DND-41 (cell line): ENCODE measurements around the gene QRICH1.

Experiments
- EZH2 ChIP-seq: IDR thresholded peaks from 3 replicates; pipeline ENCODE4 v1.6.1; 2012; ENCODE audit warnings: borderline replicate concordance, low read depth, mild to moderate bottlenecking, moderate library complexity, low read length, inconsistent platforms; ENCODE audit not compliant: severe bottlenecking
- TF ChIP-seq, protein P1 (sequence below): IDR thresholded peaks from 2 replicates; pipeline ENCODE4 v1.5.1; 2012; ENCODE audit warnings: borderline replicate concordance, low read length, moderate library complexity, mild to moderate bottlenecking; ENCODE audit not compliant: poor library complexity, severe bottlenecking; ENCODE audit errors: extremely low read depth

DNA sequence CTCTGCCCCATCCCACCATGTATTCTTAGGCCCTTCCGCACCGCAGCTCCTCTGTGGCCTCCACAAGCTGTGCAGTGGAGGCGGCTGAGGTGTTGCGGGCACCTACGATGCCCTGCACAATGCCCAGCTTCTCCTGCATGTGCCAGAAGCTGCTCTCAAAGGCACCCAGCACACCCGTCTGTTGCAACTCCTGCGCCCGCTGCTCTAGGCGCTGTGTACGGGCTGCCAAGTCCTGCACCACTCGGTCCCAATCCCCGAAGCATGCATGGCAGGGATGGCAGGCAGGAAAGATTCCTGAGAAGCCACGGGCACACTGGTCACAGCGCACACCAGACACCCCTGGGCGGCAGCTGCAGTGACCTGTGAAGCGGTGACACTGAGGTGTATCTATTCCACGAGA lies 29.8 kb upstream of the QRICH1 start:
- TF ChIP-seq, protein P1, sequence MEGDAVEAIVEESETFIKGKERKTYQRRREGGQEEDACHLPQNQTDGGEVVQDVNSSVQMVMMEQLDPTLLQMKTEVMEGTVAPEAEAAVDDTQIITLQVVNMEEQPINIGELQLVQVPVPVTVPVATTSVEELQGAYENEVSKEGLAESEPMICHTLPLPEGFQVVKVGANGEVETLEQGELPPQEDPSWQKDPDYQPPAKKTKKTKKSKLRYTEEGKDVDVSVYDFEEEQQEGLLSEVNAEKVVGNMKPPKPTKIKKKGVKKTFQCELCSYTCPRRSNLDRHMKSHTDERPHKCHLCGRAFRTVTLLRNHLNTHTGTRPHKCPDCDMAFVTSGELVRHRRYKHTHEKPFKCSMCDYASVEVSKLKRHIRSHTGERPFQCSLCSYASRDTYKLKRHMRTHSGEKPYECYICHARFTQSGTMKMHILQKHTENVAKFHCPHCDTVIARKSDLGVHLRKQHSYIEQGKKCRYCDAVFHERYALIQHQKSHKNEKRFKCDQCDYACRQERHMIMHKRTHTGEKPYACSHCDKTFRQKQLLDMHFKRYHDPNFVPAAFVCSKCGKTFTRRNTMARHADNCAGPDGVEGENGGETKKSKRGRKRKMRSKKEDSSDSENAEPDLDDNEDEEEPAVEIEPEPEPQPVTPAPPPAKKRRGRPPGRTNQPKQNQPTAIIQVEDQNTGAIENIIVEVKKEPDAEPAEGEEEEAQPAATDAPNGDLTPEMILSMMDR, result no peak
- TF ChIP-seq EZH2, result no peak
